HG03432 (cell line): ENCODE measurements around the gene RAPGEFL1.
"Not testable (repeated sequence)": the region's sequence is repeated elsewhere in the genome, so short reads cannot be mapped to it uniquely, and the experiment has no call there.

Experiments used
- ATAC-seq: cut with Tn5 transposase; IDR thresholded peaks from one replicate; pipeline ENCODE4 v1.9.1; 2021; ENCODE audit warnings: mild to moderate bottlenecking, moderate library complexity; ENCODE audit not compliant: unreplicated experiment

Gene RAPGEFL1

GRCh38 chr17:40173091-40173777, 4.0 kb upstream of the RAPGEFL1 start:
- no peak for ATAC-seq

- no peak for ATAC-seq
Measured at GRCh38 chr17:40173778-40174135, 3.5 kb upstream of the RAPGEFL1 start.

GRCh38 chr17:40174514-40174913, 2.8 kb upstream of the RAPGEFL1 start:
- ATAC-seq = no peak

- no peak for ATAC-seq
Measured at GRCh38 chr17:40175928-40176753, 1.1 kb upstream of the RAPGEFL1 start.

GRCh38 chr17:40176754-40177110, 538 bp upstream of the RAPGEFL1 start:
- no peak for ATAC-seq

- no peak for ATAC-seq
Measured at GRCh38 chr17:40178021-40178601, 841 bp downstream of the RAPGEFL1 start.

GRCh38 chr17:40178660-40179059, 1.4 kb downstream of the RAPGEFL1 start:
- no peak for ATAC-seq

GRCh38 chr17:40179923-40180659, 2.8 kb downstream of the RAPGEFL1 start:
- no peak for ATAC-seq

GRCh38 chr17:40180694-40181093, 3.4 kb downstream of the RAPGEFL1 start:
- ATAC-seq = no peak

- ATAC-seq = no peak
Measured at GRCh38 chr17:40181205-40181604, 3.9 kb downstream of the RAPGEFL1 start.

GRCh38 chr17:40182606-40183005, 5.3 kb downstream of the RAPGEFL1 start:
- ATAC-seq = no peak

GRCh38 chr17:40187238-40187637, 10.0 kb downstream of the RAPGEFL1 start:
- no peak for ATAC-seq

- no peak for ATAC-seq
Measured at GRCh38 chr17:40188694-40189093, 11.4 kb downstream of the RAPGEFL1 start.

- ATAC-seq = no peak
Measured at GRCh38 chr17:40190197-40191021, 13.1 kb downstream of the RAPGEFL1 start.

GRCh38 chr17:40191237-40192208, 14.3 kb downstream of the RAPGEFL1 start:
- peak; percentile 72 for ATAC-seq

GRCh38 chr17:40192961-40193360, 15.7 kb downstream of the RAPGEFL1 start:
- no peak for ATAC-seq

- ATAC-seq = no peak
Measured at GRCh38 chr17:40194821-40195220, 17.6 kb downstream of the RAPGEFL1 start.

- ATAC-seq = no peak
Measured at GRCh38 chr17:40197550-40197949, 20.3 kb downstream of the RAPGEFL1 start.

- ATAC-seq = not testable (repeated sequence)
Measured at GRCh38 chr17:40197965-40198456, 20.7 kb downstream of the RAPGEFL1 start.
